Measurements from ENCODE around the gene LTC4S.

LTC4S gene

GRCh38 chr5:179816401-179816795 lies 22.6 kb downstream of the LTC4S start:
- TF ChIP-seq GABPA (IDR thresholded peaks at IDR 0.05; ENCODE audit: low read depth) (no peak), SPI1 (IDR thresholded peaks at IDR 0.05; ENCODE audit: borderline replicate concordance, low read depth) (no peak), CTCF (IDR thresholded peaks at IDR 0.05; ENCODE audit: insufficient read depth, low read length) (no peak), POLR2AphosphoS5 (IDR thresholded peaks at IDR 0.05; ENCODE audit: low read depth) (no peak), REST (IDR thresholded peaks at IDR 0.05; ENCODE audit: insufficient replicate concordance, low read depth) (no peak)
- no peak for DNase-seq (ENCODE audit: low read depth in 1 of 2, low spot score in 1 of 2)
- H3K4me3 ChIP-seq (replicated peaks; ENCODE audit: insufficient read depth, low read length), result no peak overlapping the region
- H3K27ac ChIP-seq (replicated peaks), result no peak overlapping the region
- no peaks in the 10 kb centered on the region for H3K27me3 ChIP-seq (ENCODE audit: insufficient read depth, poor library complexity, severe bottlenecking)

- no peak overlapping the region for H3K27ac ChIP-seq (replicated peaks)
- no peak overlapping the region for H3K4me3 ChIP-seq (replicated peaks; ENCODE audit: insufficient read depth, low read length)
- no peaks in the 10 kb centered on the region for H3K27me3 ChIP-seq (ENCODE audit: insufficient read depth, poor library complexity, severe bottlenecking)
- TF ChIP-seq REST (IDR thresholded peaks at IDR 0.05; ENCODE audit: insufficient replicate concordance, low read depth), result no peak
- no peak for TF ChIP-seq CTCF (IDR thresholded peaks at IDR 0.05; ENCODE audit: insufficient read depth, low read length)
- TF ChIP-seq POLR2AphosphoS5 (IDR thresholded peaks at IDR 0.05; ENCODE audit: low read depth), result no peak
- no peak for TF ChIP-seq GABPA (IDR thresholded peaks at IDR 0.05; ENCODE audit: low read depth)
- TF ChIP-seq SPI1 (IDR thresholded peaks at IDR 0.05; ENCODE audit: borderline replicate concordance, low read depth), result no peak
- DNase-seq (ENCODE audit: low read depth in 1 of 2, low spot score in 1 of 2), result no peak
Observed at GRCh38 chr5:179816796-179817469, 23.1 kb downstream of the LTC4S start.

GRCh38 chr5:179817470-179817840 lies 23.7 kb downstream of the LTC4S start:
- no peak for DNase-seq (ENCODE audit: low read depth in 1 of 2, low spot score in 1 of 2)
- H3K27me3 ChIP-seq (ENCODE audit: insufficient read depth, poor library complexity, severe bottlenecking), result no peaks in the 10 kb centered on the region
- TF ChIP-seq GABPA (IDR thresholded peaks at IDR 0.05; ENCODE audit: low read depth), result no peak
- TF ChIP-seq CTCF (IDR thresholded peaks at IDR 0.05; ENCODE audit: insufficient read depth, low read length), result no peak
- TF ChIP-seq SPI1 (IDR thresholded peaks at IDR 0.05; ENCODE audit: borderline replicate concordance, low read depth), result no peak
- TF ChIP-seq REST (IDR thresholded peaks at IDR 0.05; ENCODE audit: insufficient replicate concordance, low read depth), result no peak
- TF ChIP-seq POLR2AphosphoS5 (IDR thresholded peaks at IDR 0.05; ENCODE audit: low read depth), result no peak
- no peak overlapping the region for H3K27ac ChIP-seq (replicated peaks)
- H3K4me3 ChIP-seq (replicated peaks; ENCODE audit: insufficient read depth, low read length), result no peak overlapping the region

Data from HL-60 (cell line).